Measurements from ENCODE around the gene EDDM3A.
"Not testable (repeated sequence)": the region's sequence is repeated elsewhere in the genome, so short reads cannot be mapped to it uniquely, and the experiment has no call there.

EDDM3A gene

GRCh38 chr14:20751963-20752562 is 6.4 kb downstream of the EDDM3A start:
- no peak for TF ChIP-seq CTCF (conservative IDR thresholded peaks at IDR 0.05)
- H3K27ac ChIP-seq, result no peak overlapping the region

- TF ChIP-seq CTCF (conservative IDR thresholded peaks at IDR 0.05), result no peak
Measured at GRCh38 chr14:20754308-20754707, 8.6 kb downstream of the EDDM3A start.

GRCh38 chr14:20755037-20755436 is 9.3 kb downstream of the EDDM3A start:
- TF ChIP-seq CTCF (conservative IDR thresholded peaks at IDR 0.05), result no peak
- H3K27ac ChIP-seq, result no peak overlapping the region

More at GRCh38 chr14:20754308-20754707, 8.6 kb downstream of the EDDM3A start:
- no peak overlapping the region for H3K27ac ChIP-seq

- TF ChIP-seq CTCF (conservative IDR thresholded peaks at IDR 0.05), result no peak; the same call in 1 of the 2 replicates
- H3K27ac ChIP-seq, result no peak overlapping the region
Measured at GRCh38 chr14:20757965-20758364, 12.3 kb downstream of the EDDM3A start.

- H3K27ac ChIP-seq, result not testable (repeated sequence)
Measured at GRCh38 chr14:20759465-20759864, 13.8 kb downstream of the EDDM3A start.

- TF ChIP-seq CTCF (conservative IDR thresholded peaks at IDR 0.05), result no peak
- H3K27ac ChIP-seq, result no peak overlapping the region
Measured at GRCh38 chr14:20760950-20761349, 15.3 kb downstream of the EDDM3A start.

GRCh38 chr14:20768593-20768892 is 22.9 kb downstream of the EDDM3A start:
- TF ChIP-seq CTCF (conservative IDR thresholded peaks at IDR 0.05), result no peak
- H3K27ac ChIP-seq, result no peak overlapping the region

- H3K27ac ChIP-seq, result no peak overlapping the region
- no peak for TF ChIP-seq CTCF (conservative IDR thresholded peaks at IDR 0.05)
Measured at GRCh38 chr14:20769421-20769820, 23.7 kb downstream of the EDDM3A start.
